HG02981 (cell line): ENCODE results near the gene DCP1B.

Source experiments
- ATAC-seq: cut with Tn5 transposase; IDR thresholded peaks from one replicate; pipeline ENCODE4 v1.9.1; 2021; ENCODE audit warnings: mild to moderate bottlenecking, moderate library complexity; ENCODE audit not compliant: unreplicated experiment

The DCP1B gene

DNA sequence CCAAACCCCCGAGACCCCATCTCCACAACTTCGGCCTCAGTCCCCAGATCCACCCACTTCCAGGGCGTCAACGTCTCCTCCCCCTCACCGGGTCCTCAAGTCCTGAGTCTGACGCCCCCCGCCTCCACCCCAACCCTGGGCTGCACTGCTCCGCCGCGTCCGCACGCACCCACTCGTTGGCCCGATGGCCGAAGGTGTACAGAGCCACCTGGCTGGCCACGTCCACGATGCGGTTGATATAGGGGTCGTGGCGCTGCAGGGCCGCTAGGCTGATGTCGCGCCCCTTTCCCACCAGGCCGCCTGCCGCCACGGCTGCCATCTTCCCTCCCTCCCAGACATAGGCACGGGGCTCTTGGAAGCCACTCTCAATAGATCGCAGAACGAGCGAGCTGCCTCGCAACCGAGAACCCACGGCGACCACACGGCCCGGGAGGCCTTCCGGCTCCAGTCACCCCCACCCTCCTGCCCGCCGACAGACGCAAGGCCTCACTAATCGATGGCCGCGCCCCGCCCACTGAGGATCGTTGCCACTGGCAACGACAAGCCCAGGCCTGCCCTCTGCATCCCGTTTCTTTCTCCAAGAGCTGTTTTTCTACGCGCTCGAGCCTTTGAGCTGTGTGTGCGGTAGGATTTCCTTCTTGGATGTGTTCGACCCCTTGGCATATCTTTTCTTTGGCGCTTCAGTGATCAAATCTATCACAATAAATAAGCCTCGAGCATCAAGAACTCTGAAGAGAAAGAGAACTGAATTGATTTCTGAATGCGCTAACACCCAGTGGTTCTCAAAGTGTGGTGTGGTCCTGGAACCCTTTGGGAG, at the start of gene DCP1B:
Gene DCP1B, minus strand, starts transcription at position 345 of the 817 bp plus-strand sequence. Its CDS starts 26 bp downstream, at position 319.
- ATAC-seq = peak; percentile 99

GRCh38 chr12:2053691-2054090, 49.4 kb upstream of the DCP1B start:
- ATAC-seq = no peak

GRCh38 chr12:2052826-2053678, 48.8 kb upstream of the DCP1B start, which contains the start of gene CACNA1C:
TSS of gene CACNA1C (plus strand) at chr12:2052987. CDS start at chr12:2053563, 576 bp downstream.
- ATAC-seq = no peak

DNA sequence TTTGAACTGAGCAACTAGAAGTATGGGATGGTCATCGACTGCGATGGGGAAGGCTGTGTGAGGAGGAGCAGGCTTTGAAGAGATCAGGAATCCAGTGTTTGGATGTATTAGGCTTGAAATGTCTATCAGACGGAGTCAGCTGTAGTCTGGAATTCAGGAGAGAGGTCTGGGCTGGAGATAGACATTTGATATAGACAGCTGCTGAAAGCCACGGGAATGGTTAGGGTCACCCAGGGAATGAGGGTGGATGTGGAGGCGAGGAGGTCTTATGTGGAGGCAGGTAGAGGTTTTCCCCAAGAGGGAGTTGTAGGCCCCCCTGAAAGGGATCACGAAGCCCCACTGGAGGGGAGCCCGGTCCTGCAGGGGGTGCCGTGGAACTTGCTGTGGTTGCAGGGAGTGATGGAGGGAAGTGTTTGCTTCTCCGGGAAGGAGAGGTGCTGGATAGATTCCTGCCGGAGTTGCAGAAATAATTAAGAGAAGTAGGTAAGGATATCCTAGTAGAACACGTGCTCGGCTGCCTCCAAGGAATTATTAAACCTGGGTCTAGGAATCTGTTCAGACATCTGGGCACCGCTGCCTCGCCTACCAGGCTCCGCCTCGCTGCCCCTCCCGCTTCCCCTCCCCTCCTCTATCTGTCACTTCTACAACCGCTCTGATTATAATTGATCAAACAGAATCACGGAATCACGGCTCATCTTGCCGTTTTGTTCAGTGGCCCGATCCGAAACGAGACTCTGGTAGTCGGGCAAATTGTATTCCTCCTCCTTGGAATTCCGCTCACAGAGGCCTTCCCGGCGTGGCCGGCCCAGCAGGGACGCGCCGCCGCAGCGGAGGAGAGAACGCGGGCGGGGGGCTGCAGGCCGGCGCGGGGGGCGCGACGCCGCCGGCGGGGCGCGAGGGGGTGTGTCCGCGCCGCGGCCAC, 47.7 kb upstream of the DCP1B start:
- ATAC-seq = no peak

GRCh38 chr12:2049604-2050540, 45.6 kb upstream of the DCP1B start:
- no peak for ATAC-seq

DNA sequence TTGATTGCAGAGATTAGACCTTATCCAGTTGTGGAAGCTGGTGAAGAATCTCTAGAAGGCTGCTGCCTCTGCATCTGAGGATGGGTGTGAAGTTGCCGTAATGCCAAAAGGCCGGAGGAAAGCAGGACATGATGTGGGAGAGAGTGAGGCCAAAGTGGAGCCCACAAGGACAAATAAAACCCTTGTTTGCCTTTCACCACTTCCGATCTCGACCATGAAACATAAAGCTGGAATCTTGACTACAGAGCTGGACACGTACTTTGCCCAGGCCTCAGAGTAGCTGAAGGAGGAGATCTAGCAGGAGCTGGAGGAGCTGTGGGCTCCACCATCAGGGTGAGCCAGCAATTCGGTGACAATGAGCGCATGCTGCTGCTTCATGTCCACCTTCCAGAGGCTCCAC, 43.5 kb upstream of the DCP1B start:
- no peak for ATAC-seq

DNA sequence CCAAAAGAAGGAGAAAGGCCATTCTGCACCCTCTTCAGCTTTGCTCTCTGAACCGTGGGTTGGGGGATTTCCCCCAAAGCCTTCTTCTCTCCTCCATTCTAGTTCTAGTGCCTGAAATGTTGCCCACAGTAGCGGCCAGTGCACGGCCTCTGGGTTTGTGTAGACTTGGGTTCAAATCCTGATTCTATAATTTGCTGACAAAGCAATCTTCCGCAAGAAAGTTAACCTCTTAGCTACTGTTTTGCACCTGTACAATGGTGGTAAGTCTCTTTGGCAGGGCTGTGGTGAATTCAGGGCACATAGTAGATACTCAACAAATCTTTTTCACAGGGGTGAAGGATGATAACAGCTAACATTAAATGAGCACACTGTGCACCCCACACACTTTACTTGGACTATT, 42.7 kb upstream of the DCP1B start:
- ATAC-seq = no peak

- ATAC-seq = no peak
Observed at GRCh38 chr12:2044165-2044564, 39.9 kb upstream of the DCP1B start.

GRCh38 chr12:2043054-2043453, 38.8 kb upstream of the DCP1B start:
- ATAC-seq = no peak

- ATAC-seq = no peak
Observed at GRCh38 chr12:2039034-2039433, 34.8 kb upstream of the DCP1B start.

DNA sequence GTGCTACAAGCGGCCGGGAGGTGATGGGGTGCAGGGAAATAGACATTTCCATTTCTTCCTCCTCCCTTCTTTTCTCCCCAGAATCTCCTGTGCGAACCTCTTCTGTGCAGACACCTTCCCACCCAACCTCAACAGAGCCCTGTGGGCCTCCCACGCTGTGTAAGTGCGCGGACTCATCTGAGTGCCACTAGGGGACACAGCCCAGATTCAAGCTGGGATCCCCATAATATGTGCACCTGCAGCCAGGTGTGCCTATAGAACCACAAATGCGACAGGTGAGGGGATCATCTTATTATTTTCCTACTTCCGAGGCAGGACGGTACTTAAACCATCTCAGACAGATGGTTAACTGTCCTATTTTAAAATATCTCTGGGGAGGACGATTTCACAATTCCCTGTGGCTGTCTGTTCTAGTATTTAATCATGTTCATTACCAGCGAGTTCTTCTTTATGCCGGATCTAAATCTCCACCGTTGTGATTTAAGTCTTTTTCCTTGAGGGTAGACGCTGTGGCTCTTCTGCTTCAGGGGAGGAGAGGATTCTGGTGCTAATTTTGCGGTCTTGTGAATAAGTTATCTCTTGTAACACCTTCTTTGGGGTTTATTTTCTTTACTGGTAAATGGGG, 31.3 kb upstream of the DCP1B start:
- ATAC-seq = no peak

- peak; percentile 76 for ATAC-seq
Observed at GRCh38 chr12:2034633-2035430, 30.6 kb upstream of the DCP1B start.

DNA sequence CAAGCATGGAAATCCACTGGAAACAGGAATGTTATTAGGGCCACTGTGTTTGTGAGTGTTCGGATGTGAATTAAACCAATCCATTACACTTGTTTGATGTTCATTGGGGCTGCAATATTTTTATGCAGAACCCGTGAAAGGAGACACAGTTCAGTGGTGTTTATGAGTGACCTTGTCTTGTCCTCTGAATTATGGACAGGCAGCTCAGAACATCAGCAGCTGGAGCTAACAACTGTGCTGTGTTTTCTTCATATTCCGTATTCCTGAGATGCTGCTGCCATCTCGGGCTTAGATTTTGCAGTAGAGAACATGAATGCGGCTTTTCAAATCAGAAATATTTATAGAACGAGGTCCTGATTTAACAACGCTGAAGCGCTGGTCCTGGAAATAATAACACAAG, 28.2 kb upstream of the DCP1B start:
- no peak for ATAC-seq

- no peak for ATAC-seq
Observed at GRCh38 chr12:2029851-2030250, 25.6 kb upstream of the DCP1B start.

DNA sequence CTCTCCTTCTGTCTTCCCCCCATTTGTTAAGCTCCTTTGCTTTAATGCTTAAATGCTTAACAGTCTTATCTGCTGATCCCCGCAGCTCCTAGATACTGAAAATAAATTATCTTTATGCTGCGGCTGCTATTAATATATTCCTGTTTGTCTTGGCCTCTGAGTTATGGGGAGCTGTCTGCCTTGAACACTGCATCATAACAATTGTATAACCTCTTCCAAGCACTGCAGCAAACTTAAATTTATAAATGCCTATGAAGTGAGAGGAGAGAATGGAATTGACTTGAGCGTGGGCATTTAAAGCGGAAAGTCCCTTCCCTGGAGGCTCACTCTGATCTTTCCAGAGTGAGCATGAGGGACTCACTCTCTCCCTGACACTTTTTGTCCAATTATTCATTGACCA, 23.1 kb upstream of the DCP1B start:
- ATAC-seq = no peak

DNA sequence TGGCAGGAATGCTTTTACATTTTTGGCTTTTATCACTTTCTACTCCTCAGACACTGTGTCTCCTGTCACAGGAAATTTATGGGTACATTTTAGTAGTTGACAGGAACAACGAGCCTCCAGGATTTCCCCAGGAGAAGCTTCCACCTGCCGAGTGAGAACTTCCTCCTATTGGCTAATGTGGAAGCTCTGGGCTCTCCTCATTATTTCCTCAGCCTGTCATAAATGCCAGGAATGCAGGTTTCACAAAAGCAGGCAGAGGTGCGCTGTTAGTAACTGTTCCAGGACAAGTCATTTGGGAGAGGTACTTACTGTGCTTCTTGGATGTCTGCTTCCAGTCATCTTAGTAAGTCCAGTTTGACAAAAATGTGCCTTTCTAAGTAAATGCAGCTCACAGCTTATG, 19.1 kb upstream of the DCP1B start:
- ATAC-seq = no peak

- ATAC-seq = no peak
Observed at GRCh38 chr12:2020511-2020910, 16.3 kb upstream of the DCP1B start.

DNA sequence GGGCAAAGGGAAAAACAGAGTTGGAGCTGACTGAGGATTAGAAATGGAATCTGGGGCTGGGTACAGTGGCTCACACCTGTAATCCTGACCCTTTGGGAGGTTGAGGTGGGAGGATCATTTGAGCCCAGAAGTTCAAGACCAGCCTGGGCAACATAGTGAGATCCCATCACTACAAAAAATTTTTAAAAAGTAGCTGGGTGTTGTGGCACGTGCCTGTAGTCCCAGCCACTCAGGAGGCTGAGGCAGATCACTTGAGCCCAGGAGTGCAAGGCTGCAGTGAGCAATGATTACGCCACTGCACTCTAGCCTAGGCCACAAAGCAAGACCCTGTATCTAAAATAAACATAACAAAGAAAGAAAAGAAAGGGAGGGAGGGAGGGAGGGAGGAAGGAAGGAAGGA, 14.9 kb upstream of the DCP1B start:
- no peak for ATAC-seq

DNA sequence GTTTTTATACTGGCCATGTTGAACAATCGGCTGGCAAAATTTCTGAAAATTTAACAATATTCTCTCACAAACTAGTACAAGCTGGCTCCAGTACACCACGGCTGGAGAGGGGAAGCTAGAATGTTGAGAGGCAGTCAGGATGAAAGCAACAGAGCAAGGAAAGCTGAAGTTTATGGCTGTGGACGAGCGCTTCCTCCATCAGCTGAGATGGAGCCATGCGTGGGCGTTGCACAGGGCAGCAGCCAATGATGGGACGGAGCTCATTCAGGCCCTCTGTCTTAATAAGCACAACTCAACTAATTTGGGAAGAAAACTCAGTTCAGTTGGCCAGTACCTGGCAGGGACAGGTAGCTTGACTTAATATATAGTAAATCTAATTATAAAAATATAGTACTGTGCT, 14.1 kb upstream of the DCP1B start:
- no peak for ATAC-seq
